ENCODE data around the gene OLA1.

DNA sequence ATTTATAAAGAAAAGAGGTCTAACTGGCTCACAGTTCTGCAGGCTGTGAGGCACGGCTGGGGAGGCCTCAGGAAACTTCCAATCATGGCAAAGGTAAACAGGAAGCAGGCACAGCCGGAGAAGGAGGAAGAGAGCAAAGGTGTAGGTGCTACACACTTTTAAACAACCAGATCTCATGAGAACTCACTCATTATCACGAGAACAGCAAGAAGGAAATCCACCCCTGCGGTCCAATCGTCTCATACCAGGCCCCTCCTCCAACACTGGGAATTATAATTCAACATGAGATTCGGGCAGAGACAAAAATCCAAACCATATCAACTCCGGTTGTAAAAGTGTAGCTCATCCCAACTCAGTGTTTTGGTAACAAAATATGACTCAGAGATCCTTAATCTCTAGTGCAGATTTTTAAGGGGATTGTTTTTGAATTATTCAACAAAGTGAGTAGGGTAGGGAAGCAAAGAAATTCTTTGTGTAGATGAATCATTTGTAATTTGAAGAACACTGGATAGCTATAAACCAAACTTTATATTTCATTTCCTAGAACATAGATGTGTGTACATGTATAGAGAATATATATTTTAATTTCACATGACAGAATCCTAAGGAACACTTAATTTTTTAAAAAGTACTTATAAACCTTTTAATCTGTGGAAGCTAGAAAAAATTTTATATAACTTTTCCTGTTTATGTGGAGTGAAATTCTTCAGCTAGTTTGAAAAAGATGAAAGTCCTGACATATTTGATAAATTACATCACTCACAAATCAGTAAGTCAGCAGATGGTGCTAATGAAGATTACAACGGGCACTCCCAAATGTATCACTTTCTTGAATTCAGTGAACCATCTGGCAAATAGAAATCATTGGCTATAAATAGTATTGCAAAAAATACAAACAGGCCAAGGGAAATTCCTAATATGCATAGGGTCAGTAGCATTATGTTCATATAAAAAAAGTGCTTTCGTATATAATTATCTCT, 130.1 kb downstream of the OLA1 start:
- TF ChIP-seq GATA2 (IDR thresholded peaks at IDR 0.05; ENCODE audit: low read depth, low read length) (no peak), GATA3 (IDR thresholded peaks at IDR 0.05; ENCODE audit: low read depth, low read length) (no peak)
